HG03066 (cell line): ENCODE results near the gene TLR8.
"Not testable (repeated sequence)": the region's sequence is repeated elsewhere in the genome, so short reads cannot be mapped to it uniquely, and the experiment has no call there.

ENCODE experiments used
- ATAC-seq: cut with Tn5 transposase; IDR thresholded peaks from one replicate; pipeline ENCODE4 v1.9.1; 2021; ENCODE audit warnings: low read depth; ENCODE audit not compliant: unreplicated experiment

The TLR8 gene

DNA sequence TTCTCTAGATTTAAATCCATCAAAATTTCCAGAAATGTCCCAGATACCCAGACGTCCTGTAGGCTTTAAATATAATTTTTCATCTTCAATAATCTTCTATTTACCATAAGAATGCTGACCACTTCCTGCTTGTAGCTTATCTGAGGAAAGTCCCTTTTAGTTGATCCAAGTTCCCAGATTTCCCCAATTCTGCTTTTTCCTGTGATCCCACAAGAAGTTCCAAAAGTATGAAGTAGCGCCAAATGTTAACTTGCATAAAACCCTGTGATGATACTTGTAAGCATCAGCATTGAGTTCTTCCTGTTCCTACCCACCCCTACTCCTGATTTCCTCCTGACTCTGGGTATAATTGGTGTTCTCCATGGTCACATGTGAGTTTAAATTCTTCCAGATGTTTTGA, 10.6 kb upstream of the TLR8 start:
- ATAC-seq, result no peak

DNA sequence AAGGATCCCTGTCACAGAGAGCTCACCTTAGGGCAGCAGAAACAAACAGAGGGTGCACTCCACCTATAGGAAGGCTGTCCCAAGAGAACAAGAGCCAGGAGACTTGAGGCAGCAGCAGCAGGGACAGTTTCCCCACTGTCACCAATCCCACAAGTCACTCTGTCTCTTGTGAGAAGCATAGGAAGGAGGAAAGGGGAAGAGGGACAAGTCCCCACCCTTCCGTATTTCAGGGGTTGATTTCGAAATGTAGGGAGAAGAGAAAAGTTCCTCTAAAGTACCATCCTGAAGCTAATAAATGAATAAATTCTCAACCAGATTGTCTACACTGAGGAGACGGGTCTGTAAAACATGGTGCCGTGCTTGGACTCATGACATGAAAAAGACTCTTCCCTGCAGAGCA, 9.5 kb upstream of the TLR8 start:
- ATAC-seq, result no peak

DNA sequence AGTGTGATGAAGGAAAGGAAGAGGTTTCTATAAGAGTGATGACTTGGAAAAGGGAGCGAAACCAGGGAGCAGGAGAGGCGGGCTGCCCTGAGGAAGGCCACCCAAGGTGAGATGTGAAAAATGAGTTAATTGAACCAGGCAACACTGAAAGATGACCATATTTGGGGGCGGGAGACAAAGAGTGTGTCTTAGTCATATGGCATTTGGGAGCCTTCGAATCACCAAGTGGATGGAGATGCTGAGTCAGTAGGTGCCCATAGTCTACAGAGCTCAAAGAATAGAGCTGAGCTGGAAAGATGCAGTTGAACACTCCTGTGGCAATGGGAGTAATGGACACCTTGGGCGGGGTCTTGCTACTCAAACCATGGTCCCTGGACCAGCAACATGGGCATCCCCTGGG, 8.3 kb upstream of the TLR8 start:
- no peak for ATAC-seq

DNA sequence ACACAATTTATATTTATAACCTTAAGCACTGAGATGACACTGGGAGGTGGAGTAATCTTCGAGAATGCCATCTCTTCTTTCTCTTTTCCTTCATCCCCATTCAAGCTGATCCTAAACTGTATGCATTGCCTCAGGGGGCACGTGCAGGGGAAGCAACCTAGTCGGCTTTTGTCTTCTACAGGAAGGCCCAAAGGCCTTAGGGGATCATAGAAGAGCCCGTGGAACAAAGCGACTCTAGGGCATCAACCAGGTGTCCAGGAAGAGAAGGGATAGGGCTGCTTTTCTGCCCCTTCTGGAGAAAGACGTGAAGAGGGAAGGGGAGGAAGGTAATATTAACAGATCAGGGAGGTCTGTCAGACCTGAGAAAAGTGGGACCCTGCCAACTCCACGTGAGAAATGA, 6.9 kb upstream of the TLR8 start:
- no peak for ATAC-seq

DNA sequence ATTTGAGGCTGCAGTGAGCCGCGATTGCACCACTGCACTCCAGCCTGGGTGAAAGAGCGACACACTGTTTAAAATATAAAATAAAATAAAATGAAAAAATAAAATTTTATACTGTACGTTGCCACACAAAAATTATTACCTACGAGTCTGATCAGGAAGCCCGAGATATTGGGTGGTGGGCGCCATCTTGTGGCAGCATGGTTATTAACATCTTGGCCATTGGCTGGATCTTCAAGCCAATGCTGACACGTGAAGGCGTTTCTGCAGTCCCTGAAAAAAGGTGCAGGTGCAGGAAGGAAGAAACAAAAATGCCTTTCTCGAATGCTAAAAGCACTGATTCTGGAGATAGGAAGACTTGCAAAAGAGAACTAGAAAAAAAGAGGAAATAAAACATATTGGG, 4.9 kb upstream of the TLR8 start:
- no peak for ATAC-seq

DNA sequence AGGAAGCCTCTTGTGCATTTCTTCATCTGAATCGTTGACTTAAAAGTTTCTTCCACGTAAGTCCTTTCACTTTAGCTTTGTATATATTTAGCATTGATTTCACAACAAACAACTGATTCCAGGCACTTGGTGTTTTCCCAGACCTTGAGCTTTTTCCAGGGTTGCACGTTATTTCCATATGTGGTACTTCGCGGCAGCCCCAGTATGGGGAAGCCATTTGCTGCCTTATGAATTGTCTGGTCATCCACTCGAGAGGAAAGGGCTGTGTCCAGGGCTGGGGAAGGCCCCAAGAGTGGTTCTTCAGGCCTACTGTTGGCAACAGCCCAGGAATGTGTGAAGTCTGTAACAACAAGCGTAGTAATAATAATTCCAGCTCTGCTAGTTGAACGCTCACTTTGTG, 2.8 kb upstream of the TLR8 start:
- ATAC-seq, result no peak

DNA sequence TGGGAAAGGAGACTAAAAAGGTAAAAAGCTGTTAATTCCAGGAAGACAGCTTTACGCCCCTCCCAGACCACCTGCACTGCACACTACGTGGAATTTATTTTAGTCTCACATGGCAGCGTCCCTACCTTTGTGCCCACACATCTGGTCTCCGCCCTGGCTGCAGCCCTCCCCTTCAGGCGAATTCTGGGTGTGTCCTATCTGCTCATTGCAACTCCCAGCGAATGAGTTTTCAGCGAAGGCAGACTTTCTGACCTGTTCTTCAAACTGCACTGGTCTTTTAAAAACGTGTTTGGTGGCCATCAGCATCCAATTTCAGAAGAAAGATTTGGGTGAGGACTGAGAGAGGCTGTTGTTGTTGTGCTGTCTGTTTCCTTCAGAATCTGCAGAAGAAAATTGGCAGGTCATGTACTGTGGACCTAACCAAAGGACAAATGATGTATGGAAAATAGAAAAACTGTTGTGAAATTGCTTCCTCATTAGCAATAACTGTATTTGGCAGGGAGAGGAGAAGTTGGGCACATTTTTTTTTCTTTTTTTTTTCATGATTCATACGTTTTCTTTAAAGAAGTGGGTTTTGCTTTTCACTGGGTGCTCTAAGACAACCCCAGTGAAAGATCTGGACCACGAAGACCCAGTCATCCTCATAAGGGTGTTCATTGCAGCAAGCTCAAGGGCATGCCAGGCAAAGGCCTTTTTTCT, 4.2 kb downstream of the TLR8 start:
- ATAC-seq, result no peak

DNA sequence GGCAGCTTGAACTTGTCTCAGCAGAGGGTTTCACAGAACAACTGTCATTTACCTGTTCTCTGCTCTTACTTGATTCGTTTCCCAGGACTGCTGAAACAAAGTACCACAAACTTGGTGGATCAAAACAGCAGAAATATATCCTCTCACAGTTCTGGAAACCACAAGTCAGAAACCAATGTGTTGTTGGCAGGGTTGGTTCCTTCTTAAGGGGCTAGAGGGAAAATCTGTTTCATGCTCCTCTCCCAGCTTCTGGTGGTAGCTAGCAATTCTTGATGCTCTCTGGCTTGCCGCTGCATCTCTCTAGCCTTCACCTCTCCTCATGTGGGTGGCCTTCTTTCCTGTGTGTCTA, 4.7 kb downstream of the TLR8 start:
- no peak for ATAC-seq

DNA sequence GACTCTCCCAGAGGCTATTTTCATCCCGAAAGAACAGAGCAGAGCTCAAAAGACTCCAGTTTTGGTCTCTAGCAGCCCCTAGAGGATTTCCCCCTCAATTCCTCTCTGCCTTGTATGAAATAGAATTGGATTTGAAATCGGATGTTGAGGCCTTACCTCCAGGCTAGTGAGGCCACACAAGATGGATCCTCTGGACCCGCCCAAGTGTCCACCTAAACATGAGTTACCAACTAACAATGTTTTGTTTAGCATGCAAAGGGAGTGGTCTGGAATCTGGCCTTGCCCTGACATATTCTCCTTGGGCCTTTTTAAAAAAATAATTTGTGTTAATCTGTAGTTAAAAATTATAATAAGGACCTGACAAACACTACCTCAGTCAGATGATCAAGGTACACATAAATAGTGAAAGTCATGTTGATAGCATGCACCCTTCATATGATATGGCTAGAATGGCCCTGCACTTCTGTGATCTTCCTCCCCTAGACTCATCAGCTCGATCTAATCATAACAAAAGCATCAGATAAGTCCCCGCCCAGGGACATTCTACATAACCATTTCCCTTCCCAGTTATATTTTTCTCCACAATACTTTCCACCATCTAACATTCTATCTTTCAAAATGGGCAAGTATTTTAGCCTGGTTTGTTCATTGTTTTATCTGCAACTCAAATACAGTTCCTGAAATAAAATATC, 6.5 kb downstream of the TLR8 start:
- no peak for ATAC-seq

DNA sequence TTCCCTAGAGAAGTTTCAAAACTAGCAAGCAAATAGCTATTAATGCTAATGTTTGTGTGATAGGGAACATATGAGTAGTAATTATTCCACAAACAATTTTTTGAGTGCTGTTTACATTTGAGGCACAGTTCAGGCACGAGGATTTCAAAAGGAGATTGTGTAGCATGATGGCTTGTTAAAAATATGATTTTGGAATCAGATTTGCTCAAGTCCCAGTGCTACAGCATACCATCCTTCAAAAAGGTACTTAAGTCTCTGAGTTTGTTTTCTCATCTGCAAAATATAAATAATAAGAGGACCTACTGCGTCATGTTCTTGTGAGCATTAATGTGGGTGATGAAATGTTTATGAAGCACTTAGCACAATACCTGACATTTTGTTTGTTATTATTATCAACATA, 11.3 kb downstream of the TLR8 start:
- ATAC-seq, result no peak

DNA sequence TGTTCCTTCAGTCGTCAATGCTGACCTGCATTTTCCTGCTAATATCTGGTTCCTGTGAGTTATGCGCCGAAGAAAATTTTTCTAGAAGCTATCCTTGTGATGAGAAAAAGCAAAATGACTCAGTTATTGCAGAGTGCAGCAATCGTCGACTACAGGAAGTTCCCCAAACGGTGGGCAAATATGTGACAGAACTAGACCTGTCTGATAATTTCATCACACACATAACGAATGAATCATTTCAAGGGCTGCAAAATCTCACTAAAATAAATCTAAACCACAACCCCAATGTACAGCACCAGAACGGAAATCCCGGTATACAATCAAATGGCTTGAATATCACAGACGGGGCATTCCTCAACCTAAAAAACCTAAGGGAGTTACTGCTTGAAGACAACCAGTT, 12.6 kb downstream of the TLR8 start:
- ATAC-seq, result no peak

DNA sequence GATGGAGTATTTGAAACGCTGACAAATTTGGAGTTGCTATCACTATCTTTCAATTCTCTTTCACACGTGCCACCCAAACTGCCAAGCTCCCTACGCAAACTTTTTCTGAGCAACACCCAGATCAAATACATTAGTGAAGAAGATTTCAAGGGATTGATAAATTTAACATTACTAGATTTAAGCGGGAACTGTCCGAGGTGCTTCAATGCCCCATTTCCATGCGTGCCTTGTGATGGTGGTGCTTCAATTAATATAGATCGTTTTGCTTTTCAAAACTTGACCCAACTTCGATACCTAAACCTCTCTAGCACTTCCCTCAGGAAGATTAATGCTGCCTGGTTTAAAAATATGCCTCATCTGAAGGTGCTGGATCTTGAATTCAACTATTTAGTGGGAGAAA, 13.2 kb downstream of the TLR8 start:
- no peak for ATAC-seq

DNA sequence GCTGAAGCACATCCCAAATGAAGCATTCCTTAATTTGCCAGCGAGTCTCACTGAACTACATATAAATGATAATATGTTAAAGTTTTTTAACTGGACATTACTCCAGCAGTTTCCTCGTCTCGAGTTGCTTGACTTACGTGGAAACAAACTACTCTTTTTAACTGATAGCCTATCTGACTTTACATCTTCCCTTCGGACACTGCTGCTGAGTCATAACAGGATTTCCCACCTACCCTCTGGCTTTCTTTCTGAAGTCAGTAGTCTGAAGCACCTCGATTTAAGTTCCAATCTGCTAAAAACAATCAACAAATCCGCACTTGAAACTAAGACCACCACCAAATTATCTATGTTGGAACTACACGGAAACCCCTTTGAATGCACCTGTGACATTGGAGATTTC, 14.6 kb downstream of the TLR8 start:
- ATAC-seq, result no peak

DNA sequence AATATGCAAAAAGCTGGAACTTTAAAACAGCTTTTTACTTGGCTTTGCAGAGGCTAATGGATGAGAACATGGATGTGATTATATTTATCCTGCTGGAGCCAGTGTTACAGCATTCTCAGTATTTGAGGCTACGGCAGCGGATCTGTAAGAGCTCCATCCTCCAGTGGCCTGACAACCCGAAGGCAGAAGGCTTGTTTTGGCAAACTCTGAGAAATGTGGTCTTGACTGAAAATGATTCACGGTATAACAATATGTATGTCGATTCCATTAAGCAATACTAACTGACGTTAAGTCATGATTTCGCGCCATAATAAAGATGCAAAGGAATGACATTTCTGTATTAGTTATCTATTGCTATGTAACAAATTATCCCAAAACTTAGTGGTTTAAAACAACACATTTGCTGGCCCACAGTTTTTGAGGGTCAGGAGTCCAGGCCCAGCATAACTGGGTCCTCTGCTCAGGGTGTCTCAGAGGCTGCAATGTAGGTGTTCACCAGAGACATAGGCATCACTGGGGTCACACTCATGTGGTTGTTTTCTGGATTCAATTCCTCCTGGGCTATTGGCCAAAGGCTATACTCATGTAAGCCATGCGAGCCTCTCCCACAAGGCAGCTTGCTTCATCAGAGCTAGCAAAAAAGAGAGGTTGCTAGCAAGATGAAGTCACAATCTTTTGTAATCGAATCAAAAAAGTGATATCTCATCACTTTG, 15.6 kb downstream of the TLR8 start:
- ATAC-seq, result no peak

DNA sequence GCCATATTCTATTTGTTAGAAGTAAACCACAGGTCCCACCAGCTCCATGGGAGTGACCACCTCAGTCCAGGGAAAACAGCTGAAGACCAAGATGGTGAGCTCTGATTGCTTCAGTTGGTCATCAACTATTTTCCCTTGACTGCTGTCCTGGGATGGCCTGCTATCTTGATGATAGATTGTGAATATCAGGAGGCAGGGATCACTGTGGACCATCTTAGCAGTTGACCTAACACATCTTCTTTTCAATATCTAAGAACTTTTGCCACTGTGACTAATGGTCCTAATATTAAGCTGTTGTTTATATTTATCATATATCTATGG, 16.1 kb downstream of the TLR8 start:
- no peak for ATAC-seq

DNA sequence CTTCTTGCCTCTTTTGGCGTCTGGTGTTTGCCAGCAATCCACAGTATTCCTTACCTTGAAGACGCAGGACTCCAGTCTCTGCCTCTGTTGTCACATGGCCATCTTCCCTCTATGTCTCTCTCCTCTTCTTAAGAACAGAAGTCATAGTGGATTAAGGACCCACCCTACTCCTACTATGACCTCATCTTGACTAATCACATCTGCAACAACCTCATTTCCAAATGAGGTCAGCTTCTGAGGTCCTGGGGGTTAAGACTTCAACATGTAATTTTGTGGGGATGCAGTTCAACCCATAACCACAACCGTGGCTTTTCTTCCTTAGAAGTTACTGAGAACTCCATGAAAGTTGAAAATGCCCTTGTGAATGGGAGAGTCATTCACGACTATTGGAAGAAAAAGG, 23.3 kb downstream of the TLR8 start:
- no peak for ATAC-seq

DNA sequence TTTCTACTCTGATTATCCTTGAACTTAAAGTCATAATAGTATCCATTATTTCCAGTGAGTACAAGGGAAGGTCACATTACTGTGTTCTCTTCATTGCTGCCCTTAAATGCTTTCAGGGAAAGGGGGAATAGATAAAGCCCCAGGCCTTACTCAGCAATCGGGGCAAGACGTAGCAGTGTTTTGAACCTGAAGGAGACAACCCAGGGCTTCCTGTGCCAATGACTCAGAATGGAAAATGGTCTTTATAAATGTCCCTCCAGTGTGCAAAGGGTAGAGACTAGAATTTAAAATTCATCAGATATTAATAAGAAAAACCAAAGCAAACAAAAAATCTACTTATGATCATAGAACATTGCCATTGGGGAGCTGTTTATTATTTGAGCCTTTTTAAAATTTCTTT, 23.7 kb downstream of the TLR8 start:
- no peak for ATAC-seq

DNA sequence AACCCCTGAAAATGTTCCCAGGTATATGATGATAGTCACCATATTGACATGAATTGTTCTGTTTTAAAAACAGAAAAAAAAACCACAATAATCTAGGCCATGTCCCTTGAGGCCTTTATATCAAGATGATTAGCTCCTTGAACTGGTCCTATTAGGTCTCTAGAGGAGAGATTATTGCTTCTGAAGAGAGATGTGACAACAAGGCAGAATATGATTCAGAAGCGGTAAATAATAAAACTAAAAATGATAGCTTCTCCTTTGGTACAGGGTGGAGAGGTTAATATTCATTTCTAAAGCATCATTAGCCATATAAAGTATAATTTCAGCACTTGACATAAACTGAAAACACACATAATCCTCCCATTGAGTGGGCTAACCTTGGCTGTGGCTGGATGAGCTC, 25.8 kb downstream of the TLR8 start:
- no peak for ATAC-seq

DNA sequence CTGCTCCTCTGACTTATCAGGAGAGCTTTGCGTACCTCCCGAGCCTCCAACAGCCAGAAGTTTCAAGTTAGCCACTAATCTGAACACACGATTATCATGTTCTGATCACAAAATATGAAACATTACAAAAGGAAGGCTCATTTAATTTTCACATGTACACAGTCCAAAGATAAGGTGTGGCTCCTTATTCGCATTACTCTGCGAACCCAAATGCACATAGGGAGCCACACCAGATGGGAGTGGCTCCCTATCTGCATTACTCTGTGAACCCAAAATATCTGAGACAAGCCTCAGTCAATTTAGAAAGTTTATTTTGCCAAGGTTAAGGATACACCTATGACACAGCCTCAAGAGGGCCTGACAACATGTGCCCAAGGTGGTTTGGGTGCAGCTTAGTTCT, 28.4 kb downstream of the TLR8 start:
- ATAC-seq, result no peak

DNA sequence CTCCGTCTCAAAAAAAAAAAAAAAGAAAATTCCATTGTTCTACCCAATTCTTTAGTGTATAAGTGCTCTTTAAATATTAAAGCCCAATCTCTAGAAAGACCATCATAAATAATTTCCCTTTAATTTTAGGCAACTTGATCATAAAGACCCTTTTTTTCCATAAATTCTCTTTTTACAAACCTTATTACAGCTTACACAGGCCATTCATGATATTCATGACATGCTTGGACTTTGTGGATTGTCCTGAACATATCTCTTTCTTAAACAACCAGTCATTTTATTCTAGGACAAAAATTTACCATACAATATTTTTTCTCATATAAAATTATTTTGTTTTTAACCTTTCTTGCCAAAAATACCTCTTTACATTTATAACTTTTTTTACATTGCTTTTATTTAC, 30.5 kb downstream of the TLR8 start:
- ATAC-seq, result no peak

DNA sequence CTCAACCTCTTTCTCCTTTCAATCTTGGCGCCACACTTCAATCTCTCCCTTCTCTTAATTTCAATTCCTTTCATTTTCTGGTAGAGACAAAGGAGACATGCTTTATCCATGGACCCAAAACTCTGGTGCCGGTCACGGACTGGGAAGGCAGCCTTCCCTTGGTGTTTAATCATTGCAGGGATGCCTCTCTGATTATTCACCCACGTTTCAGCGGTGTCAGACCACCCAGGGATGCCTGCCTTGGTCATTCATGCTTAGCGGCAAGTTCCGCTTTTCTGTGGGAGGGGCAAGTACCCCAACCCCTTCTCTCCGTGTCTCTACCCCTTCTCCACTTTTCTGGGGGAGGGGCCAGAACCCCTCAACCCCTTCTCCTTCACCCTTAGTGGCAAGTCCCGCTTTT, 34.1 kb downstream of the TLR8 start:
- ATAC-seq, result not testable (repeated sequence)

DNA sequence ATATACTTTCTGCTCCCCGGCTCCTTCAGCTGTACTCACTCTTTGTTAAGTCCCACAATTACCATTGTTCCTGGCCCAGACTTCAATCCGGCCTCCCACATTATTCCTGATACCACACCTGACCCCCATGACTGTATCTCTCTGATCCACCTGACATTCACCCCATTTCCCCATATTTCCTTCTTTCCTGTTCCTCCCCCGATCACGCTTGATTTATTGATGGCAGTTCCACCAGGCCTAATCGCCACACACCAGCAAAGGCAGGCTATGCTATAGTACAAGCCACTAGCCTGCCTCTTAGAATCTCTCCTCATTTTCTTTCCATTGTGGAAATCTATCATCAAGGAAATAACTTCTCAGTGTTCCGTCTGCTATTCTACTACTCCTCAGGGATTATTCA, 37.2 kb downstream of the TLR8 start:
- ATAC-seq, result not testable (repeated sequence)
